Left lung (tissue), 10 donors: Measurements from ENCODE around the gene TP53AIP1. TPM values are rescaled to one million over a fixed set of nuclear protein-coding genes. Genes with fewer than 3 reads are reported as not detected.

Source experiments
- ATAC-seq: fragments of 200-7000 bp; cut with Tn5 transposase; one replicate; pipeline ENCODE4 v1.9.1; 2020; ENCODE audit warnings: moderate library complexity
- DNase-seq, 4 donors: peaks; one replicate each; pipeline ENCODE4 v3.0.0-alpha.2; 2013 to 2020
- H3K27ac ChIP-seq, 2 donors: fragments of 200-600 bp; sonication (generic) in 1 of 2; one replicate each; pipeline versions ENCODE4 v1.5.0 to v1.8.0; 2020 to 2021
- H3K27me3 ChIP-seq, 2 donors: fragments of 200-600 bp; sonication (generic) in 1 of 2; one replicate each; pipeline versions ENCODE4 v1.5.0 to v1.8.0; 2020 to 2021
- H3K36me3 ChIP-seq, 2 donors: fragments of 200-600 bp; sonication (generic) in 1 of 2; one replicate each; pipeline versions ENCODE4 v1.5.0 to v1.8.0; 2020 to 2021
- H3K4me1 ChIP-seq, 2 donors: fragments of 200-600 bp; one replicate each; pipeline ENCODE4 v1.8.0; 2021
- H3K4me3 ChIP-seq, 2 donors: fragments of 200-600 bp; sonication (generic) in 1 of 2; one replicate each; pipeline versions ENCODE4 v1.5.0 to v1.8.0; 2020 to 2021; ENCODE audit warnings: mild to moderate bottlenecking in 1 of 2
- H3K9me3 ChIP-seq, 2 donors: fragments of 200-600 bp; sonication (generic) in 1 of 2; one replicate each; pipeline versions ENCODE4 v1.5.0 to v1.8.0; 2020 to 2021
- intact Hi-C, 2 donors: fragments of 100-400 bp; cut with DNase I; formaldehyde crosslinking; loops; one replicate each; pipeline versions ENCODE4 v1.11.2 to v1.14.2; 2022
- polyA plus RNA-seq, 6 donors: library from polyadenylated mRNA; unstranded; fragments of 120-200 nt; gene quantifications; one replicate each; pipeline ENCODE4 v1.2.1, GENCODE V29; 2013; ENCODE audit not compliant: insufficient read length in 6 of 6
- total RNA-seq, 2 donors: library from RNA; stranded (reverse); fragmentation: NEBNext Ultra II Directional; extraction: Animal tissue kit (Norgen Biotek cat#: 25700); gene quantifications; one replicate each; pipeline ENCODE4 v1.2.1, GENCODE V29; 2021
- TF ChIP-seq, protein P1 (sequence below), 2 donors: fragments of 200-600 bp; sonication (generic) in 1 of 2; IDR thresholded peaks; one replicate each; pipeline versions ENCODE4 v1.5.0 to v1.8.0; 2021; ENCODE audit warnings: antibody characterized with exemption in 2 of 2
- donor health status: DM: no; HTN: yes; CAD: no.
- donor health status: DM: no; HTN: no; CAD: no.

Gene TP53AIP1
- total and polyA plus RNA-seq, 8 donors = 0.31 to 1.4 (median 0.59) TPM; not detected in 1

DNA sequence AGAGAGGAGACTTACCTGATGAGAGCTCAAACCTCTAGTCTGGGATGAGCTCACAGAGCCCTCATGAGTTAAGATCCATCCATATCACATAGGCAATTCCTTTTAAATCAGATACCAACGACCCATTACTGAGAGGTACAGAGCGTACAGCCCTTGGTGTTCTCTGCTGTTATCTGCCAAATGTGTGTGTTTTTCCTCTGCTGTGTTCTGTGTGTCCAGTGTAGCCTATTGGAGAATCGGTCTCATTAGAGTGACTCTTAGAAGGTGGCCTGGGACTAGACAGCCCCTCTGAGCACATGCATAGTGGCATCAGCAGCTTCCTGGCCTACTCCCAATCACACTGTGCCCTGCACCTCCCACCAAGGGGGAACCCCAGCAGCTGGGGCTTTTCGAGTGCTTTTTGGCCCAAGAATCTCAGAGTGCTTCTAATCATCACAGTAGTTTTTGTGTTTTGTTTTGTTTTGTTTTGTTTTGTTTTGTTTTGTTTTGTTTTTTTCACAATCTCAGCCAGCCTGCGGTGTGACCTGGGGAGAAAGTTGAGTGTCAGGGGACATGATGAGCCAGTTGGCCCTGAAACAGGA is 25.4 kb downstream of the TP53AIP1 start:
- H3K27ac ChIP-seq = no peak overlapping the region
- no peak overlapping the region for H3K4me3 ChIP-seq
- no peaks in the 10 kb centered on the region for H3K36me3 ChIP-seq
- no peaks in the 10 kb centered on the region for H3K9me3 ChIP-seq
- H3K4me1 ChIP-seq = no peaks in the 10 kb centered on the region
- no peaks in the 10 kb centered on the region for H3K27me3 ChIP-seq
- no peak for ATAC-seq
- intact Hi-C loops = no loop called here
- DNase-seq = no peak
- TF ChIP-seq, protein P1, sequence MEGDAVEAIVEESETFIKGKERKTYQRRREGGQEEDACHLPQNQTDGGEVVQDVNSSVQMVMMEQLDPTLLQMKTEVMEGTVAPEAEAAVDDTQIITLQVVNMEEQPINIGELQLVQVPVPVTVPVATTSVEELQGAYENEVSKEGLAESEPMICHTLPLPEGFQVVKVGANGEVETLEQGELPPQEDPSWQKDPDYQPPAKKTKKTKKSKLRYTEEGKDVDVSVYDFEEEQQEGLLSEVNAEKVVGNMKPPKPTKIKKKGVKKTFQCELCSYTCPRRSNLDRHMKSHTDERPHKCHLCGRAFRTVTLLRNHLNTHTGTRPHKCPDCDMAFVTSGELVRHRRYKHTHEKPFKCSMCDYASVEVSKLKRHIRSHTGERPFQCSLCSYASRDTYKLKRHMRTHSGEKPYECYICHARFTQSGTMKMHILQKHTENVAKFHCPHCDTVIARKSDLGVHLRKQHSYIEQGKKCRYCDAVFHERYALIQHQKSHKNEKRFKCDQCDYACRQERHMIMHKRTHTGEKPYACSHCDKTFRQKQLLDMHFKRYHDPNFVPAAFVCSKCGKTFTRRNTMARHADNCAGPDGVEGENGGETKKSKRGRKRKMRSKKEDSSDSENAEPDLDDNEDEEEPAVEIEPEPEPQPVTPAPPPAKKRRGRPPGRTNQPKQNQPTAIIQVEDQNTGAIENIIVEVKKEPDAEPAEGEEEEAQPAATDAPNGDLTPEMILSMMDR (IDR thresholded peaks at IDR 0.05) = no peak

DNA sequence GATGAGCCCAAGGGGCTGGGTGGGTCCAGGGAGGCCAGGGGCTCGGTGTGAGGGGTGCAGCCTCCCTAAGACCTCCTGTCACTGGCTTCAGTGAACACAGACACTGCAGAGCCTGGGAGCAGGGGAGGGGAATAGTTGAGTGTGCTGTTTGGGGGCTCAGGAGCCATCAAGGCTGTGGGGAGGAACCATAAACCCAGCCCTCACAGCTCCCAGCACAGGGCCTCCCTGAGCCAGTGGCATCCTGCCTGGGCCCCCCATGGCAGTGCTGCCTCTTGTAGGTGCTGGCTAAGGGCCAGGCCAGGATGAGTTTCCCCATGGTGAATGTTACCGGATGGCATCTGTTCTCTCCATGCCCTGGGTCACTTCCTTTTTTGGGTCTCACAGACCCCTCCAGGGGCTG is 26.0 kb downstream of the TP53AIP1 start:
- Histone ChIP-seq H3K27me3 (no peaks in the 10 kb centered on the region), H3K36me3 (no peaks in the 10 kb centered on the region), H3K4me3 (no peak overlapping the region), H3K4me1 (no peaks in the 10 kb centered on the region), H3K9me3 (no peaks in the 10 kb centered on the region), H3K27ac (no peak overlapping the region)
- ATAC-seq (no peak), DNase-seq (no peak)
- TF ChIP-seq, protein P1 (IDR thresholded peaks at IDR 0.05) = no peak
- intact Hi-C loops = no loop called here

DNA sequence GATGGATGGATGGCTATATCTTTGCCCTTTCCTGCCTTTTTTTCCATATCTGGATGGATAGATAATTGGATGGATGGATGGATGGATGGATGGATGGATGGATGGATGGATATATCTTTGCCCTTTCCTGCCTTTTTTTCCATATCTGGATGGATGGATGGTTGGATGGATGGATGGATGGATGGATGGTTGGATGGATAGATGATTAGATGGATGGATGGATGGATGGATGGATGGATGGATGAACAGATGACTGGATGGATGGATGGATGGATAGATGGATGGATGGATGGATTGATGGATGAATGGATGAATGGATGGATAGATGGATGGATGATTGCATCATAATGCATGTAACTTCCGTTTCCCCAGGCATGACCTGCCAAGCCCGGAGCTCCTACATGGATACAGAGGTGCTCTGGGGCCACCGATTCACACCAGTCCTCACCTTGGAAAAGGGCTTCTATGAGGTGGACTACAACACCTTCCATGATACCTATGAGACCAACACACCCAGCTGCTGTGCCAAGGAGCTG is 26.6 kb downstream of the TP53AIP1 start:
- intact Hi-C loops = no loop called here
- TF ChIP-seq, protein P1 (IDR thresholded peaks at IDR 0.05) = no peak
- Histone ChIP-seq H3K36me3 (no peaks in the 10 kb centered on the region), H3K4me3 (no peak overlapping the region), H3K27me3 (no peaks in the 10 kb centered on the region), H3K27ac (no peak overlapping the region), H3K9me3 (no peaks in the 10 kb centered on the region), H3K4me1 (no peaks in the 10 kb centered on the region)
- ATAC-seq = no peak
- no peak for DNase-seq

DNA sequence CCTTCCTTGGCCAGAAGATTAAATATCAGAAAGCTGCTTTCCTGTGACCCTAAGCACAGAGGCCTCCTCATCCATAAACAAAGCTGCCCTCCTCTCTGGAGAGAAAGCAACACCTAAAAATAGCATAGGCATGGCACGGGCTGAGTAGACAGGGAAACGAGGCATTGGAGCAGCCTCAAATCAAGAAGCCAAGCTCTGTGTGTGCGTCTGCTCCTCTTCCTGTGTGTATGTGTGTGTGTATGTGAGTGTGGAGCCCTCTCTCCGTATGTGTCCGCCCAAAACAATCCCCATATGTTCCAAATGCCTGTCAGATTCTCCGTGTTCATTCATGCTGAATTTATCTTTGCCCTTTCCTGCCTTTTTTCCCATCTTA is 27.5 kb downstream of the TP53AIP1 start:
- intact Hi-C loops = no loop called here
- Histone ChIP-seq H3K36me3 (no peaks in the 10 kb centered on the region), H3K4me3 (no peak overlapping the region), H3K27me3 (no peaks in the 10 kb centered on the region), H3K9me3 (no peaks in the 10 kb centered on the region), H3K4me1 (no peaks in the 10 kb centered on the region), H3K27ac (no peak overlapping the region)
- DNase-seq = no peak
- ATAC-seq = no peak
- TF ChIP-seq, protein P1 (IDR thresholded peaks at IDR 0.05) = no peak

DNA sequence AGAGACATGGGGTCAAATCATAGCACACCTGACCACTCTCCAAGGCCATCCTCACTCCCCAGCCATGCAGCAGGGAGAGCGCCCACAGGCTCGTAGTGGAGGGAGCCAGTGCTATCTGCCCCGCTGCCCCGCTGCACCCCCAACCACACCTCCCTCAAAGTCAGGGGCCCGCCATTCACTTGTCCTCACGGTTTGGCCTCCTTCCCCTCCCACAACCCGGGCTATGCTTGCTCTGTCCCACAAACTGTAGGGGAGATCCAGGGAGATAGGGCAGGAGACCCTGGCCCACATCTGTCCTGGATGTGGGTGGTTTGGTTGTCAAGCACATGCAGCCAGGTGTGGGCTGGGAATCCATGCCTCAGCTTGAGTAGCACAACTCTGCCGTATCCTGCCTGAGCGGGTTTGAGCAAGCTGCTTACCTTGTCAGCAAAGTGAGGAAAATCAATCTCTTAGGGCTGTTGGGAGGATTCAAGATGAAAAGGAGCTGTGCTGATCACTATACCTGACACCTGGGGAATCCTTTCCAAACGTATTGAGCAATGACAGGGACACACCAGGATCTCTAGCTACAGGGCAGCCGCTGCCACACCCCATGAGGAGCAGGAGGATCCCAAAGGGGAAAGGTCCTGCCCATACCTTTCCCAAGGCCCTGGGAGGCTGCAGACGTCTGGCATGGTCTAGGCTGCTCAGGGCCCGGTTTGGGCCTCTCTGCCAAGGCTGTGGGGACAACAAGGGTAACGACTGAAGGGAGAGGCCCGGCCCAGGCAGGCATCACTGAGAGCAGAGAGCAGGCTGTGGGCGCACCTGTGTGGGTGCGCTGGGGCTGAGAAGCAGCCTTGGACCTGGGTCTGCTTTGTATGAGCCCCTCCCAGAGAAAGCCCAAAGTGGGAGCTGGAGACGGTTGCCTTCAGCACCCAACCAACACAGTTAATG is 28.2 kb downstream of the TP53AIP1 start:
- Histone ChIP-seq H3K36me3 (no peaks in the 10 kb centered on the region), H3K9me3 (no peaks in the 10 kb centered on the region), H3K27ac (no peak overlapping the region), H3K27me3 (no peaks in the 10 kb centered on the region), H3K4me3 (no peak overlapping the region), H3K4me1 (no peaks in the 10 kb centered on the region)
- intact Hi-C loops = no loop called here
- TF ChIP-seq, protein P1 (IDR thresholded peaks at IDR 0.05) = no peak
- DNase-seq (no peak), ATAC-seq (no peak)
